Measurements from ENCODE around the gene SYCP2.
A peak's percentile ranks its signal among the peaks of the same experiment; 100 is the strongest.
"Not testable (repeated sequence)": the region's sequence is repeated elsewhere in the genome, so short reads cannot be mapped to it uniquely, and the experiment has no call there.

The SYCP2 gene, protein sequence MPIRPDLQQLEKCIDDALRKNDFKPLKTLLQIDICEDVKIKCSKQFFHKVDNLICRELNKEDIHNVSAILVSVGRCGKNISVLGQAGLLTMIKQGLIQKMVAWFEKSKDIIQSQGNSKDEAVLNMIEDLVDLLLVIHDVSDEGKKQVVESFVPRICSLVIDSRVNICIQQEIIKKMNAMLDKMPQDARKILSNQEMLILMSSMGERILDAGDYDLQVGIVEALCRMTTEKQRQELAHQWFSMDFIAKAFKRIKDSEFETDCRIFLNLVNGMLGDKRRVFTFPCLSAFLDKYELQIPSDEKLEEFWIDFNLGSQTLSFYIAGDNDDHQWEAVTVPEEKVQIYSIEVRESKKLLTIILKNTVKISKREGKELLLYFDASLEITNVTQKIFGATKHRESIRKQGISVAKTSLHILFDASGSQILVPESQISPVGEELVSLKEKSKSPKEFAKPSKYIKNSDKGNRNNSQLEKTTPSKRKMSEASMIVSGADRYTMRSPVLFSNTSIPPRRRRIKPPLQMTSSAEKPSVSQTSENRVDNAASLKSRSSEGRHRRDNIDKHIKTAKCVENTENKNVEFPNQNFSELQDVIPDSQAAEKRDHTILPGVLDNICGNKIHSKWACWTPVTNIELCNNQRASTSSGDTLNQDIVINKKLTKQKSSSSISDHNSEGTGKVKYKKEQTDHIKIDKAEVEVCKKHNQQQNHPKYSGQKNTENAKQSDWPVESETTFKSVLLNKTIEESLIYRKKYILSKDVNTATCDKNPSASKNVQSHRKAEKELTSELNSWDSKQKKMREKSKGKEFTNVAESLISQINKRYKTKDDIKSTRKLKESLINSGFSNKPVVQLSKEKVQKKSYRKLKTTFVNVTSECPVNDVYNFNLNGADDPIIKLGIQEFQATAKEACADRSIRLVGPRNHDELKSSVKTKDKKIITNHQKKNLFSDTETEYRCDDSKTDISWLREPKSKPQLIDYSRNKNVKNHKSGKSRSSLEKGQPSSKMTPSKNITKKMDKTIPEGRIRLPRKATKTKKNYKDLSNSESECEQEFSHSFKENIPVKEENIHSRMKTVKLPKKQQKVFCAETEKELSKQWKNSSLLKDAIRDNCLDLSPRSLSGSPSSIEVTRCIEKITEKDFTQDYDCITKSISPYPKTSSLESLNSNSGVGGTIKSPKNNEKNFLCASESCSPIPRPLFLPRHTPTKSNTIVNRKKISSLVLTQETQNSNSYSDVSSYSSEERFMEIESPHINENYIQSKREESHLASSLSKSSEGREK (N-terminal part only)

DNA sequence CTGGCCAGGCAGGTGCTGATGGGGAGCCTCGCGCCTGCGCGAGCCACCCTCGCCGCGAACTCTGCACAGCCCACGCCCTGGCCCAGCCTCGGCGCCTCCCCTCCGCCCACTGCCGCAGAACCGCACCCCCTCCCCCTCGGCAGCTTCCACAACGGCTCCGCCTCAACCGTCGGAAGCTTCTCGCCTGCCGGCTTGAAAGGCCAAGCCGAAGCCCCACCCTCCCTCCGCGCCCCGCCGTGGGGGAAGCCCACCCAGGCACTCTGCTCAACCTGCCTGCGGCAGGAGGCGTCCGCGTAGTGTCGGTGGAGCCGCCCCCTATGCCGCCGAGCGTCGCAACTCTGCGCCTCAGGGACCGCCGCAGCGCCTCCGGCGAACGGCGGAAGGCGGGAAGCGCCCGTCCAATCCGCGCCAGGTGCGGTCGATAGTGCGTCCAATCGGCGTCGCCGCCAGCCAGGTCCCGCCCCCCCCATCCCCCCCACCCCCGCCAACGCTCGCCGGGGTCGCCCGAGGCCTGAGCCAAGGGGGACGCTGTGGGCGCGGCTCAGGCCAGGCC, at the start of gene SYCP2:
Gene SYCP2, minus strand, starts transcription at position 342 of the 553 bp plus-strand sequence. CDS start 11,224 bp downstream, outside the sequence.
- peak; percentile 43 to 61 for DNase-seq (ENCODE audit: low read depth in 2 of 2)

GRCh38 chr20:59983076-59983475, 49.6 kb upstream of the SYCP2 start:
- DNase-seq (ENCODE audit: low read depth in 2 of 2): no peak

DNA sequence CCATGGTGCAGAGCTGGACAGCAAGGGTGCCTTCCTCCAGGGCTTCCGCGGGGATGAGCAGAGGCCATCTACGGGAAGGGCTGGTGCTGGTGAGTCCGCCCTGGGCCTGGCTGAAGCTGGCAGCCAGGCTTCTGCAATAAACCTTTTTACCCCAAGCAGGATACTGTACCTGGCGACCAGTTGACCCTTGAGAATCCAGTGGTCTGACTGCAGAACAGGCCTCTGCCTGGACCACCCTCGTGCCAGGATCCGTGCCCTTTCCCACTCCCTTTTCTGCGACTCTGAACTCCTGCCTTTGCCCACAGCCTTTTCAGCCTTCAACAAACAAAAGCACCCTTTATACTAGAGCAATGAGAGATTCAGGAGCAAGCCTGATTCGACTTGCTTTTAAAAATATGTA, 43.6 kb upstream of the SYCP2 start:
- no peak for DNase-seq (ENCODE audit: low read depth in 2 of 2)

GRCh38 chr20:59976156-59976782, 42.8 kb upstream of the SYCP2 start:
- no peak for DNase-seq (ENCODE audit: low read depth in 2 of 2)

DNA sequence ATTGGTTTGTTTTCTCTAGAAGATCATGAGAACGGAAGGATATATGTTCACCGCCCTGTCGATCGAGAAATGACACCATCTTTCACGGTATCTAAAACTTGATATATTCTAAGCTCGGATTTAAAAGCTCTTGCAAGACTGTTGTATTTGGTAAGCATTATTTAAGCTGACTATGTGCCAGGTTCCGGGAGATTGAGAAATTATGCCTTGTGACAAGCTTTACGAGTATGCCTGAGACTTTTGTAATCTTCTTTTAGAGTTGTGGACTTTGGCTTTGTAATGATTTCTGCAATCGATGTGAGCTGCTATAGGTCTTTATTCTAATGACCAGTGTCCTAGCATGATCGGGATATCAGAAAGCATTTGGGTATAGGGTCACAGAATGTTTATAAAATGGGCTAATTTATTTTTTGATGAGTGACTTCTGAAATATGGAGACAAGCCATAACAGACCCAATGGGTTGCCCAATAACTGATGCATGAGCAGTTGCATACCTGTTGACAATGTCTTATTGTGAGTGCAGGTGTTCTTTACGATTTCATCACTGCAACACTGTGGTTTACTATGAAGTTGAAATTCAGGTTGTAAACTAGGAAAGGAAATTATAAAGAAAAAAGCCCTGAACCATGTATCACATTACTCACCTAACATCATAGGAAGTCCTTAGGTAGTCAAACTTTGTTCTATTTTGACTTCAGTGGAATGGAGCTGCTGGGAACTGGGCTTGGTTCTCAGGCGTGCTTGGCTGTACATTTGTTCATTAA, 38.8 kb upstream of the SYCP2 start:
- no peak for DNase-seq (ENCODE audit: low read depth in 2 of 2)

- DNase-seq (ENCODE audit: low read depth in 2 of 2): no peak
These were observed 38.0 kb upstream of the SYCP2 start for GRCh38 chr20:59971428-59971827.

- no peak for DNase-seq (ENCODE audit: low read depth in 2 of 2)
These were observed 33.0 kb upstream of the SYCP2 start for GRCh38 chr20:59966428-59966827.

GRCh38 chr20:59962155-59962554, 28.7 kb upstream of the SYCP2 start:
- DNase-seq (ENCODE audit: low read depth in 2 of 2): no peak

- DNase-seq (ENCODE audit: low read depth in 2 of 2): no peak
These were observed 28.0 kb upstream of the SYCP2 start for GRCh38 chr20:59961423-59961822.

DNA sequence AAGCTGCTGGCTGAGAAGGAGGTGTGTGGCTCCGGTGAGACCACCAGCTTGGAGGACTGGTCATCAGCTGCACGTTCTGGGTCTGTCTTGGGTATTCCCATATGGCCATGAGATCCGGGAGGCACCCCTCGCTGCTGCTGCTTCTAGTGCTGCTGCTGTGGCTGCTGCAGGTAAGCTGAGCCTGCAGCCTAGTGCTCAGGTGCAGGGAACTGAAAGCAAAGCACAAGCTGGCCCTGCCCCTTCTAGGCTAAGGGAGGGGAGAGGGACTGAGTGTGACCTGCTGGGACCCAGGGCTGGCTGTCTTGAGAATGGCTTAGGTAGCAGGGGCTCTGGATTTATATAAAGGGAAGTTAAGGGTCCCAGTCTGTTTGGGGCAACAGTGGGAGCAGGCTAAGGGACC, 25.2 kb upstream of the SYCP2 start:
- no peak for DNase-seq (ENCODE audit: low read depth in 2 of 2)

- no peak for DNase-seq (ENCODE audit: low read depth in 2 of 2)
These were observed 24.7 kb upstream of the SYCP2 start, which contains the start of gene CDH26 for GRCh38 chr20:59958123-59958522. Gene CDH26, plus strand, starts transcription at chr20:59958423. Its CDS starts 304 bp downstream, at chr20:59958727.

GRCh38 chr20:59957568-59957967, 24.1 kb upstream of the SYCP2 start:
- DNase-seq (ENCODE audit: low read depth in 2 of 2): not testable (repeated sequence)

GRCh38 chr20:59955131-59955796, 21.8 kb upstream of the SYCP2 start:
- no peak for DNase-seq (ENCODE audit: low read depth in 2 of 2)

GRCh38 chr20:59954718-59955117, 21.3 kb upstream of the SYCP2 start:
- no peak for DNase-seq (ENCODE audit: low read depth in 2 of 2)

DNA sequence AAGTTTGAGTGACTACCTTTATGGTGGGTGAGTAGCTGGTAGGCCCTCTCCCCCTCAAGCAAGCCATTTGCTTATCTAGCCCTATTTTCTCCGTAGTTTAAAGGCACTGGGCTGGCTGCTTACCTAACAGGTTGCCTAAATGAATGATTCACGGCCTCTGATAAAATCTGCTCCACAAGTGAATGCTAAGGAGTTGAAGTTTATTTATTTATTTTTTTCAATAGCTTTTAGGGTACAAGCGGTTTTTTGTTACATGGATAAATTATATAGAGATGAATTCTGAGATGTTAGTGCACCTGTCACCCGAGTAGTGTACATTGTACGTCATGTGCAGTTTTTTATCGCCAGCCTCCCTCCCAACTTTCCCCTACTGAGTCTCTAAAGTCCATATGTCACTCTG, 16.5 kb upstream of the SYCP2 start:
- DNase-seq (ENCODE audit: low read depth in 2 of 2): no peak

- DNase-seq (ENCODE audit: low read depth in 2 of 2): no peak
These were observed 15.6 kb upstream of the SYCP2 start for GRCh38 chr20:59948828-59949720.

DNA sequence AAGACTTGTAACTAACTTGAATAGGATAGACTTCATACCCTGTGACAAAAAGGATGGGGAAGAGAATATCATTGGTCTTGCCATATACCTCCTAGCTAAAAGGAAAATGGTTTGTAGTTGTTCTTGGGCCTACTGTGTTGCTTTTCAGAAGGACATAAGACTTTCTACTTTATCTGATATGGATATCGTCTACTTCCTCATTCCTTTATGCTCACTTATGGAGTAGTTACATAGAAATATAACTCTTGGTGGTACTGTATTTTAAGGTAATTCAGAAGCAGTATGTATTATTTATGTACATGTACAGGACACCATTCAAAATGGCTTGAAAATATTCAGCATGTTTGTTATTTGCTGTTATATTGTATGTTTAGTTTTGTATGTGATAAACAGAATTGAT, 14.8 kb upstream of the SYCP2 start:
- DNase-seq (ENCODE audit: low read depth in 2 of 2): no peak

- no peak for DNase-seq (ENCODE audit: low read depth in 2 of 2)
These were observed 13.9 kb upstream of the SYCP2 start for GRCh38 chr20:59947376-59947775.

GRCh38 chr20:59945731-59946130, 12.3 kb upstream of the SYCP2 start:
- DNase-seq (ENCODE audit: low read depth in 2 of 2): no peak

Measured in stimulated activated CD8-positive, alpha-beta memory T cell treated with anti-CD3 and anti-CD28 coated beads, Interleukin-7, amount 100 ng/mL, for 4 hours (primary cell).